T-cell (primary cell): ENCODE results near the gene HOOK2. TPM values are rescaled to one million over a fixed set of nuclear protein-coding genes. Genes with fewer than 3 reads are reported as not detected.

ENCODE experiments used
- ATAC-seq, 4 experiments: fragments of 200-7000 bp in 3 of 4; fragments of 150-1000 bp in 1 of 4; cut with Tn5 transposase; replicated peaks in 1 of 4; 1 replicate in 3 of 4; 2 replicates in 1 of 4; pipeline ENCODE4 v1.10.0; 2021; ENCODE audit warnings: moderate library complexity in 3 of 4, mild to moderate bottlenecking in 2 of 4, moderate number of reproducible peaks in 1 of 4
- CTCF ChIA-PET, 2 donors: fragments of 300-600 bp; sonication (Branson Sonifier 250); formaldehyde crosslinking; loops; one replicate each; lab custom pipeline; 2022; ENCODE audit warnings: antibody characterized with exemption in 2 of 2; lab: Charles Lee
- POLR2A ChIA-PET, 2 donors: fragments of 300-600 bp; sonication (Branson Sonifier 250); formaldehyde crosslinking; loops; one replicate each; lab custom pipeline; 2022; ENCODE audit warnings: antibody characterized with exemption in 2 of 2; lab: Charles Lee
- DNase-seq, 35 experiments: peaks; one replicate each; pipeline versions ENCODE4 v3.0.0 to v3.0.0-alpha.2; 2013 to 2023
- H3K27ac ChIP-seq: one replicate; pipeline ENCODE4 v1.5.1; 2013; ENCODE audit warnings: low read length
- H3K27me3 ChIP-seq, 2 experiments: replicated peaks in 1 of 2; 1 replicate in 1 of 2; 2 replicates in 1 of 2; pipeline versions ENCODE4 v1.6.1 to v1.7.0; 2013; ENCODE audit warnings: low read length in 1 of 2, mixed read lengths in 1 of 2; ENCODE audit not compliant: control insufficient read depth in 2 of 2, insufficient read depth in 2 of 2; ENCODE audit errors: extremely low read depth in 1 of 2
- H3K36me3 ChIP-seq, 2 donors: 1 replicate in 1 of 2; 2 replicates in 1 of 2; pipeline versions ENCODE4 v1.6.1 to v1.7.0; 2013; ENCODE audit warnings: low read length in 1 of 2; ENCODE audit not compliant: control insufficient read depth in 2 of 2, insufficient read depth in 1 of 2; ENCODE audit errors: extremely low read depth in 1 of 2
- H3K4me1 ChIP-seq, 2 experiments: 1 replicate in 1 of 2; 2 replicates in 1 of 2; pipeline versions ENCODE4 v1.6.1 to v1.7.0; 2013; ENCODE audit warnings: low read length in 2 of 2, mixed read lengths in 1 of 2; ENCODE audit not compliant: insufficient read depth in 2 of 2, control insufficient read depth in 1 of 2; ENCODE audit errors: extremely low read depth in 1 of 2
- H3K4me3 ChIP-seq, 2 donors: 1 replicate in 1 of 2; 2 replicates in 1 of 2; pipeline versions ENCODE4 v1.5.1 to v1.7.0; 2013; ENCODE audit warnings: mild to moderate bottlenecking in 2 of 2, low read length in 1 of 2, moderate library complexity in 1 of 2; ENCODE audit not compliant: control insufficient read depth in 1 of 2; ENCODE audit errors: extremely low read depth in 1 of 2
- H3K9me3 ChIP-seq: 2 replicates; pipeline ENCODE4 v1.7.0; 2013
- H3K27ac Mint-ChIP-seq, 2 donors: one replicate each; pipeline ENCODE4 v1.8.0; 2020 to 2021; ENCODE audit warnings: mild to moderate bottlenecking in 2 of 2, mixed read lengths in 2 of 2
- H3K27me3 Mint-ChIP-seq, 2 donors: one replicate each; pipeline ENCODE4 v1.8.0; 2021 to 2022; ENCODE audit warnings: mixed read lengths in 2 of 2
- H3K36me3 Mint-ChIP-seq: one replicate; pipeline ENCODE4 v1.8.0; 2021; ENCODE audit warnings: mixed read lengths
- H3K4me1 Mint-ChIP-seq, 3 donors: one replicate each; pipeline ENCODE4 v1.8.0; 2020 to 2022; ENCODE audit warnings: mixed read lengths in 3 of 3, mild to moderate bottlenecking in 1 of 3
- H3K4me3 Mint-ChIP-seq, 3 donors: one replicate each; pipeline ENCODE4 v1.8.0; 2020 to 2022; ENCODE audit warnings: mild to moderate bottlenecking in 3 of 3, mixed read lengths in 3 of 3, moderate library complexity in 3 of 3
- H3K9me3 Mint-ChIP-seq, 3 donors: one replicate each; pipeline ENCODE4 v1.8.0; 2020 to 2022; ENCODE audit warnings: mixed read lengths in 3 of 3
- WGBS: methylation state at CpG from one replicate; pipeline ENCODE4 v1.1.5; 2013; ENCODE audit warnings: missing lambda C conversion rate; ENCODE audit not compliant: insufficient coverage; 5-methylcytosine and 5-hydroxymethylcytosine counted together
- total RNA-seq, 35 experiments: library from RNA in 6 of 35; stranded (reverse) in 6 of 35; fragments of 120-200 nt in 1 of 35; gene quantifications; one replicate each; pipeline versions ENCODE4 v1.2.1 to v1.2.4 and lab custom pipeline; 2013 to 2026

Gene HOOK2
- total RNA-seq, 5 donors from 2014 or later (not counting 1 experiment from before 2014, with no cell fraction given): 19.7 to 26.6 (median 22.8) TPM

GRCh38 chr19:12788042-12788681 is 12.8 kb upstream of the HOOK2 start:
- peak overlapping the region; percentile 98 for H3K27ac ChIP-seq
- H3K27me3 ChIP-seq: no peaks in the 10 kb centered on the region
- H3K9me3 Mint-ChIP-seq: no peaks in the 10 kb centered on the region
- peaks cover 39 to 65% of the 10 kb centered on the region in 2 experiments for H3K4me1 ChIP-seq
- H3K27ac Mint-ChIP-seq: peak overlapping the region; percentile 96 to 97
- no peaks in the 10 kb centered on the region for H3K36me3 ChIP-seq
- H3K4me3 ChIP-seq: no peak overlapping the region
- DNase-seq: no peak
- H3K27me3 Mint-ChIP-seq: no peaks in the 10 kb centered on the region
- no peak for ATAC-seq
- 86% methylated on average over 3 of the region's 4 CpGs for WGBS
- no peaks in the 10 kb centered on the region for H3K9me3 ChIP-seq
- POLR2A ChIA-PET: no interaction called here
- H3K4me1 Mint-ChIP-seq: peaks cover 17 to 32% (median 30%) of the 10 kb centered on the region in 3 donors
- no peaks in the 10 kb centered on the region for H3K36me3 Mint-ChIP-seq
- H3K4me3 Mint-ChIP-seq: no peak overlapping the region
- CTCF ChIA-PET: no interaction called here

- H3K4me1 Mint-ChIP-seq: peaks cover 17 to 32% (median 30%) of the 10 kb centered on the region in 3 donors
- Histone ChIP-seq H3K27ac (no peak overlapping the region), H3K4me1 (peaks cover 41 to 72% of the 10 kb centered on the region in 2 experiments), H3K36me3 (no peaks in the 10 kb centered on the region), H3K27me3 (no peaks in the 10 kb centered on the region), H3K4me3 (no peak overlapping the region), H3K9me3 (no peaks in the 10 kb centered on the region)
- no peaks in the 10 kb centered on the region for H3K9me3 Mint-ChIP-seq
- H3K4me3 Mint-ChIP-seq: no peak overlapping the region
- DNase-seq (no peak), ATAC-seq (no peak)
- H3K27me3 Mint-ChIP-seq: no peaks in the 10 kb centered on the region
- POLR2A ChIA-PET: no interaction called here
- CTCF ChIA-PET: no interaction called here
- H3K27ac Mint-ChIP-seq: peak overlapping the region; percentile 96 to 97
- no peaks in the 10 kb centered on the region for H3K36me3 Mint-ChIP-seq
- WGBS: 84% methylated on average over 5 of the region's 10 CpGs
Measured at GRCh38 chr19:12787458-12787857, 12.1 kb upstream of the HOOK2 start.

- ATAC-seq (no peak), DNase-seq (no peak)
- Mint-ChIP-seq H3K9me3 (no peaks in the 10 kb centered on the region), H3K27ac (peak overlapping the region; percentile 74 to 97), H3K4me3 (no peak overlapping the region), H3K36me3 (no peaks in the 10 kb centered on the region), H3K4me1 (peaks cover 21 to 36% (median 35%) of the 10 kb centered on the region in 3 donors), H3K27me3 (no peaks in the 10 kb centered on the region)
- Histone ChIP-seq H3K27me3 (no peaks in the 10 kb centered on the region), H3K9me3 (no peaks in the 10 kb centered on the region), H3K36me3 (no peaks in the 10 kb centered on the region), H3K4me3 (no peak overlapping the region), H3K4me1 (peaks cover 41 to 75% of the 10 kb centered on the region in 2 experiments), H3K27ac (peak overlapping the region; percentile 100)
- ChIA-PET CTCF (no interaction called here), POLR2A (no interaction called here)
- 100% methylated on average over 2 of the region's 3 CpGs for WGBS
Measured at GRCh38 chr19:12786952-12787351, 11.6 kb upstream of the HOOK2 start.

- Mint-ChIP-seq H3K4me1 (peaks cover 27 to 42% (median 35%) of the 10 kb centered on the region in 3 donors), H3K36me3 (no peaks in the 10 kb centered on the region), H3K4me3 (no peak overlapping the region), H3K9me3 (no peaks in the 10 kb centered on the region), H3K27me3 (no peaks in the 10 kb centered on the region), H3K27ac (peak overlapping the region; percentile 74 to 97)
- POLR2A ChIA-PET: no interaction called here
- Histone ChIP-seq H3K27me3 (no peaks in the 10 kb centered on the region), H3K9me3 (no peaks in the 10 kb centered on the region), H3K4me1 (peaks cover 46 to 82% of the 10 kb centered on the region in 2 experiments), H3K36me3 (no peaks in the 10 kb centered on the region), H3K27ac (peak overlapping the region; percentile 100), H3K4me3 (no peak overlapping the region)
- no peak for ATAC-seq
- CTCF ChIA-PET: no interaction called here
- peak in 4 of 35 experiments; percentile 15 to 61 (median 28) for DNase-seq
- 30% methylated on average over 8 of the region's 18 CpGs for WGBS
Measured at GRCh38 chr19:12786141-12786870, 11.0 kb upstream of the HOOK2 start.

- no peaks in the 10 kb centered on the region for H3K27me3 ChIP-seq
- CTCF ChIA-PET: no interaction called here
- H3K36me3 Mint-ChIP-seq: no peaks in the 10 kb centered on the region
- H3K27me3 Mint-ChIP-seq: no peaks in the 10 kb centered on the region
- WGBS: 42% methylated on average over 4 of the region's 4 CpGs
- peaks cover 42 to 77% of the 10 kb centered on the region in 2 experiments for H3K4me1 ChIP-seq
- H3K4me1 Mint-ChIP-seq: peaks cover 23 to 36% (median 28%) of the 10 kb centered on the region in 3 donors
- POLR2A ChIA-PET: no interaction called here
- no peaks in the 10 kb centered on the region for H3K36me3 ChIP-seq
- no peak overlapping the region for H3K27ac Mint-ChIP-seq
- DNase-seq (peak in 3 of 35 experiments; percentile 12 to 36 (median 31)), ATAC-seq (no peak)
- no peaks in the 10 kb centered on the region for H3K9me3 Mint-ChIP-seq
- H3K27ac ChIP-seq: peak overlapping the region; percentile 100
- no peak overlapping the region for H3K4me3 Mint-ChIP-seq
- no peak overlapping the region for H3K4me3 ChIP-seq
- no peaks in the 10 kb centered on the region for H3K9me3 ChIP-seq
Measured at GRCh38 chr19:12785431-12786031, 10.2 kb upstream of the HOOK2 start.

GRCh38 chr19:12784871-12785430 is 9.6 kb upstream of the HOOK2 start:
- peak in 10 of 35 experiments; percentile 17 to 79 (median 51) for DNase-seq
- H3K9me3 ChIP-seq: no peaks in the 10 kb centered on the region
- 36% methylated on average over 5 of the region's 5 CpGs for WGBS
- H3K27ac ChIP-seq: peak overlapping the region; percentile 100
- ChIA-PET POLR2A (no interaction called here), CTCF (no interaction called here)
- Mint-ChIP-seq H3K4me3 (no peak overlapping the region), H3K9me3 (no peaks in the 10 kb centered on the region), H3K4me1 (peaks cover 19 to 35% (median 24%) of the 10 kb centered on the region in 3 donors), H3K36me3 (no peaks in the 10 kb centered on the region), H3K27me3 (no peaks in the 10 kb centered on the region), H3K27ac (no peak overlapping the region)
- H3K4me1 ChIP-seq: peaks cover 38 to 72% of the 10 kb centered on the region in 2 experiments
- no peaks in the 10 kb centered on the region for H3K36me3 ChIP-seq
- no peak for ATAC-seq
- no peaks in the 10 kb centered on the region for H3K27me3 ChIP-seq
- no peak overlapping the region for H3K4me3 ChIP-seq
